DND-41 (cell line): ENCODE measurements around the gene HDAC10.

ENCODE experiments used
- ATAC-seq: fragments of 200-7000 bp; cut with Tn5 transposase; 3 replicates; pipeline ENCODE4 v1.9.1; 2021; ENCODE audit warnings: low read depth; ENCODE audit not compliant: insufficient read depth
- DNase-seq: peaks from one replicate; pipeline ENCODE4 v3.0.0-alpha.2; 2020
- H2AFZ ChIP-seq: 2 replicates; pipeline ENCODE4 v1.6.0; 2012; ENCODE audit warnings: low read depth, low read length
- H3K27ac ChIP-seq: 2 replicates; pipeline ENCODE4 v1.5.1; 2012; ENCODE audit warnings: low read length, inconsistent platforms
- H3K27me3 ChIP-seq: fragments of 200-600 bp; sonication (generic); 2 replicates; pipeline ENCODE4 v1.6.0; 2012; ENCODE audit warnings: low read length, mild to moderate bottlenecking, inconsistent platforms; ENCODE audit not compliant: insufficient read depth, poor library complexity
- H3K36me3 ChIP-seq: 2 replicates; pipeline ENCODE4 v1.5.1; 2012; ENCODE audit warnings: low read length, inconsistent platforms; ENCODE audit not compliant: insufficient read depth
- H3K4me1 ChIP-seq: 2 replicates; pipeline ENCODE4 v1.5.1; 2012; ENCODE audit warnings: mild to moderate bottlenecking, low read length; ENCODE audit not compliant: insufficient read depth
- H3K4me2 ChIP-seq: 2 replicates; pipeline ENCODE4 v1.6.0; 2012; ENCODE audit warnings: mild to moderate bottlenecking, moderate library complexity, low read length, inconsistent platforms; ENCODE audit not compliant: insufficient read depth
- H3K4me3 ChIP-seq, 2 experiments: fragments of 200-600 bp in 1 of 2; shearing (Covaris generic) in 1 of 2; 2 replicates each; pipeline ENCODE4 v1.5.1; 2012 to 2016; ENCODE audit warnings: inconsistent platforms in 2 of 2, low read length in 2 of 2, mild to moderate bottlenecking in 2 of 2, low read depth in 1 of 2, moderate library complexity in 1 of 2
- H3K79me2 ChIP-seq: 2 replicates; pipeline ENCODE4 v1.6.0; 2012; ENCODE audit warnings: low read length, inconsistent platforms; ENCODE audit not compliant: insufficient read depth
- H3K9ac ChIP-seq: 2 replicates; pipeline ENCODE4 v1.6.0; 2012; ENCODE audit warnings: low read depth, mild to moderate bottlenecking, inconsistent platforms, low read length, moderate library complexity
- H3K9me3 ChIP-seq: 2 replicates; pipeline ENCODE4 v1.5.1; 2012; ENCODE audit warnings: low read length, moderate library complexity, mild to moderate bottlenecking, inconsistent platforms; ENCODE audit not compliant: insufficient read depth, severe bottlenecking
- H4K20me1 ChIP-seq: 2 replicates; pipeline ENCODE4 v1.6.0; 2012; ENCODE audit warnings: low read length; ENCODE audit not compliant: insufficient read depth
- EZH2 ChIP-seq: IDR thresholded peaks from 3 replicates; pipeline ENCODE4 v1.6.1; 2012; ENCODE audit warnings: borderline replicate concordance, low read depth, mild to moderate bottlenecking, moderate library complexity, low read length, inconsistent platforms; ENCODE audit not compliant: severe bottlenecking
- TF ChIP-seq, protein P1 (sequence below): IDR thresholded peaks from 2 replicates; pipeline ENCODE4 v1.5.1; 2012; ENCODE audit warnings: borderline replicate concordance, low read length, moderate library complexity, mild to moderate bottlenecking; ENCODE audit not compliant: poor library complexity, severe bottlenecking; ENCODE audit errors: extremely low read depth

HDAC10 gene

DNA sequence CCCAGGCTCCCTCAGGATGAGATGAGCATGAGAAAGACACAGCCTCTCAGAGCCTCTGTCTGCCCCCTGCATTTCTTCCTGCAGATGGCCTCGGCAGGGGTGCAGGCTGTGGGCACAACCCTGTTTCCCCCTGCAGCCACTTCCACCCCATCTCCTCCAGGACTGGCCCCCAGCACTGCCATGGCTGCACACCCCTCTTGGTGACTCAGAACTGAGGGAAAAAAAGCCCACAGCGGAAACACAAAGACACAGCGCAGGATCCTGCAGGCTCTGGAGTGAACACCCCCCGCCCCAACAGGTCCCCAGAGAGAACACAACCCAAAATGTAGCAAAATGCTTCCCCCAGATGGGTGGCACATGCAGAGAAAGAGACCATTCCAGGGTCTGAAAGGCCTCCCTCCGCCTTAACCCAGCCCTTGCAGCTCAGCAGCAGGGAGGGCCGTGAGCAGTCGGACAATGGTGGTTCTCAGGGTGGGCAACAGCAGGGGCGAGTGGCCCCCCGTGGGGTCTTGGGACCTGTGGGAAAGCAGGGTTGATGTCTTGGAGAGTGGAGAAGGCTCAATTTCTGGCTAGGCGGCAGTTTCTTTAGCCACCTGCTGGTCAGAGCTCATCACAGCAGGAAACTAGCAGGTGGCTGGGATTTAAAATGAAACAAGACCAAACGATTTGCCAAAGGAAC, 14.2 kb downstream of the HDAC10 start:
- Histone ChIP-seq H3K79me2 (peaks cover 73% of the 10 kb centered on the region), H3K4me2 (no peak overlapping the region), H4K20me1 (peaks cover 53% of the 10 kb centered on the region)

GRCh38 chr22:50233223-50233622, 17.8 kb downstream of the HDAC10 start:
- Histone ChIP-seq H3K4me2 (no peak overlapping the region), H3K9me3 (no peaks in the 10 kb centered on the region), H3K27me3 (no peaks in the 10 kb centered on the region), H3K4me1 (no peaks in the 10 kb centered on the region), H3K27ac (no peak overlapping the region), H2AFZ (no peak overlapping the region), H3K9ac (no peak overlapping the region), H3K79me2 (peaks cover 53% of the 10 kb centered on the region), H3K36me3 (peaks cover 41% of the 10 kb centered on the region), H3K4me3 (no peak overlapping the region), H4K20me1 (peaks cover 35% of the 10 kb centered on the region)
- TF ChIP-seq EZH2: no peak
- TF ChIP-seq, protein P1, sequence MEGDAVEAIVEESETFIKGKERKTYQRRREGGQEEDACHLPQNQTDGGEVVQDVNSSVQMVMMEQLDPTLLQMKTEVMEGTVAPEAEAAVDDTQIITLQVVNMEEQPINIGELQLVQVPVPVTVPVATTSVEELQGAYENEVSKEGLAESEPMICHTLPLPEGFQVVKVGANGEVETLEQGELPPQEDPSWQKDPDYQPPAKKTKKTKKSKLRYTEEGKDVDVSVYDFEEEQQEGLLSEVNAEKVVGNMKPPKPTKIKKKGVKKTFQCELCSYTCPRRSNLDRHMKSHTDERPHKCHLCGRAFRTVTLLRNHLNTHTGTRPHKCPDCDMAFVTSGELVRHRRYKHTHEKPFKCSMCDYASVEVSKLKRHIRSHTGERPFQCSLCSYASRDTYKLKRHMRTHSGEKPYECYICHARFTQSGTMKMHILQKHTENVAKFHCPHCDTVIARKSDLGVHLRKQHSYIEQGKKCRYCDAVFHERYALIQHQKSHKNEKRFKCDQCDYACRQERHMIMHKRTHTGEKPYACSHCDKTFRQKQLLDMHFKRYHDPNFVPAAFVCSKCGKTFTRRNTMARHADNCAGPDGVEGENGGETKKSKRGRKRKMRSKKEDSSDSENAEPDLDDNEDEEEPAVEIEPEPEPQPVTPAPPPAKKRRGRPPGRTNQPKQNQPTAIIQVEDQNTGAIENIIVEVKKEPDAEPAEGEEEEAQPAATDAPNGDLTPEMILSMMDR: no peak
- ATAC-seq (no peak), DNase-seq (no peak)

More for the DNA sequence above, 14.2 kb downstream of the HDAC10 start:
- Histone ChIP-seq H3K4me3 (no peak overlapping the region), H3K27ac (no peak overlapping the region), H3K9me3 (no peaks in the 10 kb centered on the region), H3K36me3 (peaks cover 49% of the 10 kb centered on the region), H3K4me1 (peaks cover 15% of the 10 kb centered on the region), H3K27me3 (no peaks in the 10 kb centered on the region), H3K9ac (no peak overlapping the region), H2AFZ (no peak overlapping the region)
- DNase-seq (no peak), ATAC-seq (no peak)
- TF ChIP-seq, protein P1: peak; percentile 52
- no peak for TF ChIP-seq EZH2

DNA sequence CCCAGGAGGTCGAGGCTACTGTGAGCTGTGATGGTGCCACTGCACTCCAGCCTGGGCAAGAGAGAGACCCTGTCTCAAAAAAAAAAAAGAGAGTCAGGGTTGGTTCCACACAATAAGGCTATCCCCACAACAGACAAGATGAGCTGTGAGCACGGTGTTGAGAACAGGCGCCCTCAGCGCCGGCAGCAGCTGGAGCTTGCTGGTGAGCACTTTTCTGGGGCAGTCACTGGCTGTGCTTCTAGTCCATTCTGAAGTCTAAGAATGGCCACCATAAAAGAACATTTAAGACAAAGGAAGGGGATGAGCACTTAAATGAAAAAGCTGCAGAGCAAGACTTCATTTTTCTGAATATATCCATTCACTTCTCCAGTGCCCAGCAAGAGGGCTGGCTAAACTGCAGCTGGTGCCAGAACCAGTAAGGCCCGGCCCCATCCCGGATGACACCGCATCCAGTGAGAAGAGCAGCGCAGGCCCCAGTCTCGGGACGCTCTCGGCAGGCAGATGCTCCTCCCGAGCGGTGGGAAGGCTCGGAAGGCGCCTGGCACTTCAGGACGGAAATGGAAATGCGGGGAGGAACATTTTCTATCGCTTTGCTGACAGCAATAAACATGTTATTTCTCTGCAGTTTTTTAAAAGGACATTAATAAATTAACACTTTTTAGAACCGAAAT, 18.4 kb downstream of the HDAC10 start:
- no peak overlapping the region for H3K4me2 ChIP-seq
- TF ChIP-seq, protein P1: no peak
- TF ChIP-seq EZH2: no peak
- no peak for ATAC-seq

More for the DNA sequence above, 18.4 kb downstream of the HDAC10 start:
- Histone ChIP-seq H3K27me3 (no peaks in the 10 kb centered on the region), H3K4me1 (no peaks in the 10 kb centered on the region), H3K9ac (no peak overlapping the region), H4K20me1 (peaks cover 35% of the 10 kb centered on the region), H3K36me3 (peaks cover 48% of the 10 kb centered on the region), H3K9me3 (no peaks in the 10 kb centered on the region), H2AFZ (no peak overlapping the region), H3K27ac (no peak overlapping the region), H3K79me2 (peaks cover 48% of the 10 kb centered on the region), H3K4me3 (no peak overlapping the region)
- no peak for DNase-seq
